HG03460 (cell line): ENCODE results near the gene LAMA5.

Experiments used
- ATAC-seq: cut with Tn5 transposase; IDR thresholded peaks from one replicate; pipeline ENCODE4 v1.9.1; 2021; ENCODE audit not compliant: unreplicated experiment

The LAMA5 gene

GRCh38 chr20:62305149-62305764, 61.9 kb downstream of the LAMA5 start:
- ATAC-seq: no peak

GRCh38 chr20:62304331-62305148, 62.6 kb downstream of the LAMA5 start:
- ATAC-seq: no peak

- no peak for ATAC-seq
Observed at GRCh38 chr20:62303340-62304226, 63.5 kb downstream of the LAMA5 start.

- no peak for ATAC-seq
Observed at GRCh38 chr20:62303062-62303339, 64.1 kb downstream of the LAMA5 start.

GRCh38 chr20:62302341-62303061, 64.6 kb downstream of the LAMA5 start, which contains the start of gene ADRM1:
Gene ADRM1 (plus strand): TSS chr20:62302997. CDS start chr20:62303569, 572 bp downstream.
- peak; percentile 85 for ATAC-seq

- peak; percentile 45 for ATAC-seq
Observed at GRCh38 chr20:62301773-62302340, 65.3 kb downstream of the LAMA5 start.

GRCh38 chr20:62301111-62301668, 65.9 kb downstream of the LAMA5 start:
- no peak for ATAC-seq

- ATAC-seq: no peak
Observed at GRCh38 chr20:62300319-62300718, 66.8 kb downstream of the LAMA5 start.

- no peak for ATAC-seq
Observed at GRCh38 chr20:62299666-62300236, 67.4 kb downstream of the LAMA5 start.

- ATAC-seq: no peak
Observed at GRCh38 chr20:62298577-62299249, 68.4 kb downstream of the LAMA5 start.

- ATAC-seq: no peak
Observed at GRCh38 chr20:62297449-62298227, 69.5 kb downstream of the LAMA5 start.

- ATAC-seq: no peak
Observed at GRCh38 chr20:62296724-62297448, 70.2 kb downstream of the LAMA5 start.

- no peak for ATAC-seq
Observed at GRCh38 chr20:62294516-62294915, 72.6 kb downstream of the LAMA5 start.

- no peak for ATAC-seq
Observed at GRCh38 chr20:62293946-62294345, 73.2 kb downstream of the LAMA5 start.

- ATAC-seq: no peak
Observed at GRCh38 chr20:62293111-62293784, 73.9 kb downstream of the LAMA5 start.

- ATAC-seq: no peak
Observed at GRCh38 chr20:62292108-62292507, 75.0 kb downstream of the LAMA5 start.

- ATAC-seq: no peak
Observed at GRCh38 chr20:62291251-62292066, 75.7 kb downstream of the LAMA5 start.
